ENCODE measurements around the gene NAA11.

NAA11 gene

GRCh38 chr4:79298484-79298883 is 27.4 kb downstream of the NAA11 start:
- H3K27me3 ChIP-seq: no peaks in the 10 kb centered on the region

GRCh38 chr4:79298027-79298426 is 27.8 kb downstream of the NAA11 start:
- H3K9me3 ChIP-seq: no peaks in the 10 kb centered on the region
- H3K4me1 ChIP-seq (ENCODE audit: control insufficient read depth in 1 of 2, insufficient read depth in 1 of 2, low read depth in 1 of 2, low read length in 1 of 2): no peaks in the 10 kb centered on the region
- no peaks in the 10 kb centered on the region for H3K27me3 ChIP-seq
- H3K27ac ChIP-seq: no peak overlapping the region
- no peaks in the 10 kb centered on the region for H3K36me3 ChIP-seq
- no peak for TF ChIP-seq CTCF (IDR thresholded peaks at IDR 0.05)
- H3K4me3 ChIP-seq (ENCODE audit: low read depth in 1 of 2, low read length in 1 of 2): no peak overlapping the region

More at GRCh38 chr4:79298484-79298883, 27.4 kb downstream of the NAA11 start:
- Histone ChIP-seq H3K4me3 (ENCODE audit: low read depth in 1 of 2, low read length in 1 of 2) (no peak overlapping the region), H3K4me1 (ENCODE audit: control insufficient read depth in 1 of 2, insufficient read depth in 1 of 2, low read depth in 1 of 2, low read length in 1 of 2) (no peaks in the 10 kb centered on the region), H3K36me3 (no peaks in the 10 kb centered on the region), H3K9me3 (no peaks in the 10 kb centered on the region), H3K27ac (no peak overlapping the region)
- TF ChIP-seq CTCF (IDR thresholded peaks at IDR 0.05): no peak

GRCh38 chr4:79297479-79297878 is 28.4 kb downstream of the NAA11 start:
- no peak for TF ChIP-seq CTCF (IDR thresholded peaks at IDR 0.05)
- Histone ChIP-seq H3K27me3 (no peaks in the 10 kb centered on the region), H3K4me1 (ENCODE audit: control insufficient read depth in 1 of 2, insufficient read depth in 1 of 2, low read depth in 1 of 2, low read length in 1 of 2) (no peaks in the 10 kb centered on the region), H3K4me3 (ENCODE audit: low read depth in 1 of 2, low read length in 1 of 2) (no peak overlapping the region), H3K9me3 (no peaks in the 10 kb centered on the region), H3K27ac (no peak overlapping the region), H3K36me3 (no peaks in the 10 kb centered on the region)

GRCh38 chr4:79296768-79297428 is 29.0 kb downstream of the NAA11 start:
- Histone ChIP-seq H3K27me3 (no peaks in the 10 kb centered on the region), H3K9me3 (no peaks in the 10 kb centered on the region), H3K36me3 (no peaks in the 10 kb centered on the region), H3K4me1 (ENCODE audit: control insufficient read depth in 1 of 2, insufficient read depth in 1 of 2, low read depth in 1 of 2, low read length in 1 of 2) (no peaks in the 10 kb centered on the region), H3K27ac (no peak overlapping the region), H3K4me3 (ENCODE audit: low read depth in 1 of 2, low read length in 1 of 2) (no peak overlapping the region)
- TF ChIP-seq CTCF (IDR thresholded peaks at IDR 0.05): no peak

GRCh38 chr4:79295086-79295485 is 30.8 kb downstream of the NAA11 start:
- TF ChIP-seq CTCF (IDR thresholded peaks at IDR 0.05): no peak
- H3K9me3 ChIP-seq: no peaks in the 10 kb centered on the region
- no peaks in the 10 kb centered on the region for H3K36me3 ChIP-seq
- no peak overlapping the region for H3K4me3 ChIP-seq (ENCODE audit: low read depth in 1 of 2, low read length in 1 of 2)
- H3K4me1 ChIP-seq (ENCODE audit: control insufficient read depth in 1 of 2, insufficient read depth in 1 of 2, low read depth in 1 of 2, low read length in 1 of 2): no peaks in the 10 kb centered on the region
- H3K27me3 ChIP-seq: no peaks in the 10 kb centered on the region
- no peak overlapping the region for H3K27ac ChIP-seq
